Endothelial cell (in vitro differentiated cells): ENCODE results near the gene PCDHB11. TPM values are rescaled to one million over a fixed set of nuclear protein-coding genes. Genes with fewer than 3 reads are reported as not detected.
"Not testable (repeated sequence)": the region's sequence is repeated elsewhere in the genome, so short reads cannot be mapped to it uniquely, and the experiment has no call there.

Source experiments
- DNase-seq: peaks from one replicate; pipeline ENCODE4 v3.0.0; 2021; ENCODE audit warnings: low spot score
- H3K27ac Mint-ChIP-seq: one replicate; pipeline ENCODE4 v1.8.0; 2021; ENCODE audit warnings: mixed read lengths, inconsistent platforms; ENCODE audit not compliant: unreplicated experiment
- H3K27me3 Mint-ChIP-seq: one replicate; pipeline ENCODE4 v1.8.0; 2021; ENCODE audit warnings: mild to moderate bottlenecking, moderate library complexity, mixed read lengths, inconsistent platforms; ENCODE audit not compliant: unreplicated experiment
- H3K36me3 Mint-ChIP-seq: one replicate; pipeline ENCODE4 v1.8.0; 2021; ENCODE audit warnings: mild to moderate bottlenecking, low read depth, mixed read lengths, inconsistent platforms; ENCODE audit not compliant: unreplicated experiment
- H3K4me1 Mint-ChIP-seq: one replicate; pipeline ENCODE4 v1.8.0; 2021; ENCODE audit warnings: mild to moderate bottlenecking, mixed read lengths, inconsistent platforms; ENCODE audit not compliant: unreplicated experiment
- H3K4me3 Mint-ChIP-seq: one replicate; pipeline ENCODE4 v1.8.0; 2021; ENCODE audit warnings: mild to moderate bottlenecking, mixed read lengths, inconsistent platforms; ENCODE audit not compliant: unreplicated experiment
- H3K9me3 Mint-ChIP-seq: one replicate; pipeline ENCODE4 v1.8.0; 2021; ENCODE audit warnings: mixed read lengths, inconsistent platforms; ENCODE audit not compliant: unreplicated experiment
- total RNA-seq: library from RNA; stranded (reverse); fragmentation: NEBNext Ultra II Directional; extraction: Animal tissue kit (Norgen Biotek cat#: 25700); gene quantifications from one replicate; pipeline ENCODE4 v1.2.1, GENCODE V29; 2021; ENCODE audit not compliant: unreplicated experiment
- TF ChIP-seq, protein P1 (sequence below): fragments of 200-600 bp; sonication (generic); IDR thresholded peaks from one replicate; pipeline ENCODE4 v1.5.0; 2021; ENCODE audit warnings: antibody characterized with exemption; ENCODE audit not compliant: unreplicated experiment

The PCDHB11 gene
- total RNA-seq, 1 donor from 2014 or later, result 6.4 TPM

GRCh38 chr5:141155540-141156374 is 43.7 kb upstream of the PCDHB11 start:
- TF ChIP-seq, protein P1, sequence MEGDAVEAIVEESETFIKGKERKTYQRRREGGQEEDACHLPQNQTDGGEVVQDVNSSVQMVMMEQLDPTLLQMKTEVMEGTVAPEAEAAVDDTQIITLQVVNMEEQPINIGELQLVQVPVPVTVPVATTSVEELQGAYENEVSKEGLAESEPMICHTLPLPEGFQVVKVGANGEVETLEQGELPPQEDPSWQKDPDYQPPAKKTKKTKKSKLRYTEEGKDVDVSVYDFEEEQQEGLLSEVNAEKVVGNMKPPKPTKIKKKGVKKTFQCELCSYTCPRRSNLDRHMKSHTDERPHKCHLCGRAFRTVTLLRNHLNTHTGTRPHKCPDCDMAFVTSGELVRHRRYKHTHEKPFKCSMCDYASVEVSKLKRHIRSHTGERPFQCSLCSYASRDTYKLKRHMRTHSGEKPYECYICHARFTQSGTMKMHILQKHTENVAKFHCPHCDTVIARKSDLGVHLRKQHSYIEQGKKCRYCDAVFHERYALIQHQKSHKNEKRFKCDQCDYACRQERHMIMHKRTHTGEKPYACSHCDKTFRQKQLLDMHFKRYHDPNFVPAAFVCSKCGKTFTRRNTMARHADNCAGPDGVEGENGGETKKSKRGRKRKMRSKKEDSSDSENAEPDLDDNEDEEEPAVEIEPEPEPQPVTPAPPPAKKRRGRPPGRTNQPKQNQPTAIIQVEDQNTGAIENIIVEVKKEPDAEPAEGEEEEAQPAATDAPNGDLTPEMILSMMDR, result peak; percentile 79
- no peak overlapping the region for H3K27ac Mint-ChIP-seq
- no peaks in the 10 kb centered on the region for H3K27me3 Mint-ChIP-seq
- H3K9me3 Mint-ChIP-seq, result no peaks in the 10 kb centered on the region
- H3K36me3 Mint-ChIP-seq, result peaks cover 21% of the 10 kb centered on the region
- H3K4me1 Mint-ChIP-seq, result no peaks in the 10 kb centered on the region
- DNase-seq, result peak; percentile 44
- no peak overlapping the region for H3K4me3 Mint-ChIP-seq

DNA sequence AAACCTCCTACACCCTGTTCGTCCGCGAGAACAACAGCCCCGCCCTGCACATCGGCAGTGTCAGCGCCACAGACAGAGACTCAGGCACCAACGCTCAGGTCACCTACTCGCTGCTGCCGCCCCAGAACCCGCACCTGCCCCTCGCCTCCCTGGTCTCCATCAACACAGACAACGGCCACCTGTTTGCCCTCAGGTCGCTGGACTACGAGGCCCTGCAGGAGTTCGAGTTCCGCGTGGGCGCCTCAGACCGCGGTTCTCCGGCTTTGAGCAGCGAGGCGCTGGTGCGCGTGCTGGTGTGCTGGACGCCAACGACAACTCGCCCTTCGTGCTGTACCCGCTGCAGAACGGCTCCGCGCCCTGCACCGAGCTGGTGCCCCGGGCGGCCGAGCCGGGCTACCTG is 42.1 kb upstream of the PCDHB11 start:
- H3K36me3 Mint-ChIP-seq, result peaks cover 11% of the 10 kb centered on the region
- not testable (repeated sequence) for DNase-seq, H3K27me3 Mint-ChIP-seq, H3K4me1 Mint-ChIP-seq, H3K4me3 Mint-ChIP-seq, H3K27ac Mint-ChIP-seq, H3K9me3 Mint-ChIP-seq

GRCh38 chr5:141157901-141158300 is 41.5 kb upstream of the PCDHB11 start:
- peaks cover 11% of the 10 kb centered on the region for H3K36me3 Mint-ChIP-seq
- not testable (repeated sequence) for H3K9me3 Mint-ChIP-seq, DNase-seq, H3K4me1 Mint-ChIP-seq, H3K27ac Mint-ChIP-seq, H3K4me3 Mint-ChIP-seq, H3K27me3 Mint-ChIP-seq

- peaks cover 5% of the 10 kb centered on the region for H3K27me3 Mint-ChIP-seq
- peak within 1 kb of the TSS; percentile 21 for H3K27ac Mint-ChIP-seq
- H3K36me3 Mint-ChIP-seq, result peaks cover 11% of the 10 kb centered on the region
- DNase-seq, result peak; percentile 51
- peaks cover 6% of the 10 kb centered on the region for H3K4me1 Mint-ChIP-seq
- H3K4me3 Mint-ChIP-seq, result peak within 1 kb of the TSS; percentile 14
- TF ChIP-seq, protein P1, result peak; percentile 75
- peaks cover 6% of the 10 kb centered on the region for H3K9me3 Mint-ChIP-seq
These were observed 26.8 kb upstream of the PCDHB11 start, which contains the start of gene PCDHB7 for GRCh38 chr5:141172381-141173204. PCDHB7 (plus strand) TSS chr5:141172644; CDS start chr5:141172836, 192 bp downstream.

GRCh38 chr5:141174291-141175104 is 24.9 kb upstream of the PCDHB11 start:
- H3K4me3 Mint-ChIP-seq, result peak overlapping the region; percentile 63
- not testable (repeated sequence) for DNase-seq, H3K27me3 Mint-ChIP-seq

DNA sequence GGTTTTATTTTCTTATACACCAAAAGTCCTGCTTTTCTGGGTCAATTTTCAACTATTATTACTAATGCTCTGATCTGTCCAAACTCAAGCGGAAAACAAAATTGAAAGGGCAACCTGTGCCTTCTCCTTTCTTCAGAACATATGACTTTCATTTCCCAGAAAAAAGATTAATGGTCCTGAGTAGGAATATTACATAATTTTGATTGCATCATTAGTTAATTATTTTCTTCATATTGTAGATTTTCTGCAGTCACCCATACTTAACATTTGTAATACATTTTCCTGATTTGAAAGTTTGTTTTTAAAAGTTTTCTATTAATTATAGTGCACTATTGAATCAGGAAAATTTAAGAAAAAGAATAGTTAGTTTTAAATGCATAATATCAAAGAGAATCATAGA is 23.5 kb upstream of the PCDHB11 start:
- Mint-ChIP-seq H3K9me3 (peaks cover 6% of the 10 kb centered on the region), H3K4me3 (no peak overlapping the region), H3K27me3 (peaks cover 5% of the 10 kb centered on the region), H3K4me1 (peaks cover 6% of the 10 kb centered on the region), H3K27ac (no peak overlapping the region), H3K36me3 (peaks cover 17% of the 10 kb centered on the region)
- DNase-seq, result no peak
- TF ChIP-seq, protein P1, result no peak

More at GRCh38 chr5:141174291-141175104, 24.9 kb upstream of the PCDHB11 start:
- not testable (repeated sequence) for H3K4me1 Mint-ChIP-seq, H3K27ac Mint-ChIP-seq, H3K9me3 Mint-ChIP-seq
- peaks cover 11% of the 10 kb centered on the region for H3K36me3 Mint-ChIP-seq

DNA sequence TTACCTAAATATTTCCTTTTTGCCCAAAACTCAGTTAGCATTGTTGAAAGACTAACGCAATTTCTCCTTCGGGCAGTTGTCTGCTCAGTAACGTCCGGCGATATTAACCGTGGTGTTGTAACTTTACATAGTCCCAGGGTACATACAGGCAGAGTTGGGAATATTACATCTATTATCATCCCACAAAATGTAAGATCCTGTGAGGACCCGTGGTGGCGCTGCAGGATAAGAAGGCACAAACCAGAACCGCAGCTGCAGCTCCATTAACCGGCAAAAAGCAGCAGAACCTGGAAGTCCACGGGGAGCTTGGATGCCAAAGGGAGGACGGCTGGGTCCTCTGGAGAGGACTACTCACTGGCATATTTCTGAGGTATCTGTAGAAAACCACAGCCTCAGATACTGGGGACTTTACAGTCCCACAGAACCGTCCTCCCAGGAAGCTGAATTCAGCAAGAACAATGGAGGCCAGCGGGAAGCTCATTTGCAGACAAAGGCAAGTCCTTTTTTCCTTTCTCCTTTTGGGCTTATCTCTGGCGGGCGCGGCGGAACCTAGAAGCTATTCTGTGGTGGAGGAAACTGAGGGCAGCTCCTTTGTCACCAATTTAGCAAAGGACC is 21.7 kb upstream of the PCDHB11 start, which contains the start of gene PCDHB8:
PCDHB8 (plus strand) TSS at position 214 of the 615 bp plus-strand sequence; CDS start at position 459, 245 bp downstream.
- DNase-seq, H3K27ac Mint-ChIP-seq, H3K27me3 Mint-ChIP-seq, H3K4me1 Mint-ChIP-seq, H3K4me3 Mint-ChIP-seq: not testable (repeated sequence)
- Mint-ChIP-seq H3K36me3 (peaks cover 24% of the 10 kb centered on the region), H3K9me3 (peaks cover 13% of the 10 kb centered on the region)

GRCh38 chr5:141179371-141179770 is 20.1 kb upstream of the PCDHB11 start:
- not testable (repeated sequence) for H3K27ac Mint-ChIP-seq, DNase-seq, H3K27me3 Mint-ChIP-seq, H3K4me1 Mint-ChIP-seq, H3K4me3 Mint-ChIP-seq
- H3K36me3 Mint-ChIP-seq, result peaks cover 29% of the 10 kb centered on the region
- H3K9me3 Mint-ChIP-seq, result peaks cover 13% of the 10 kb centered on the region
